HG03064 (cell line): ENCODE results near the gene PPAN.

Experiments used
- ATAC-seq: cut with Tn5 transposase; IDR thresholded peaks from one replicate; pipeline ENCODE4 v1.9.1; 2021; ENCODE audit warnings: low read depth; ENCODE audit not compliant: unreplicated experiment

The PPAN gene

GRCh38 chr19:10137751-10138682, 31.9 kb downstream of the PPAN start:
- ATAC-seq: no peak

- ATAC-seq: no peak
These were observed 33.0 kb downstream of the PPAN start for GRCh38 chr19:10138879-10139795.

GRCh38 chr19:10139952-10140351, 33.8 kb downstream of the PPAN start:
- no peak for ATAC-seq

GRCh38 chr19:10141479-10141878, 35.3 kb downstream of the PPAN start:
- no peak for ATAC-seq

GRCh38 chr19:10141973-10142372, 35.8 kb downstream of the PPAN start:
- no peak for ATAC-seq

- no peak for ATAC-seq
These were observed 36.7 kb downstream of the PPAN start for GRCh38 chr19:10142701-10143375.

- no peak for ATAC-seq
These were observed 37.5 kb downstream of the PPAN start for GRCh38 chr19:10143681-10144080.

- ATAC-seq: no peak
These were observed 38.2 kb downstream of the PPAN start for GRCh38 chr19:10144361-10144760.

GRCh38 chr19:10145031-10145430, 38.9 kb downstream of the PPAN start:
- no peak for ATAC-seq

GRCh38 chr19:10146142-10146541, 40.0 kb downstream of the PPAN start:
- ATAC-seq: no peak

GRCh38 chr19:10149427-10149826, 43.3 kb downstream of the PPAN start:
- ATAC-seq: no peak

GRCh38 chr19:10151521-10151920, 45.4 kb downstream of the PPAN start:
- no peak for ATAC-seq

GRCh38 chr19:10152100-10152499, 45.9 kb downstream of the PPAN start:
- ATAC-seq: no peak

GRCh38 chr19:10155839-10156238, 49.7 kb downstream of the PPAN start:
- ATAC-seq: no peak

GRCh38 chr19:10158071-10158470, 51.9 kb downstream of the PPAN start:
- no peak for ATAC-seq

GRCh38 chr19:10158485-10158884, 52.3 kb downstream of the PPAN start:
- no peak for ATAC-seq

GRCh38 chr19:10159610-10160009, 53.4 kb downstream of the PPAN start:
- no peak for ATAC-seq
